ENCODE measurements around the gene TRIM65. TPM values are rescaled to one million over a fixed set of nuclear protein-coding genes. Genes with fewer than 3 reads are reported as not detected.
A peak's percentile ranks its signal among the peaks of the same experiment; 100 is the strongest.

The TRIM65 gene, protein sequence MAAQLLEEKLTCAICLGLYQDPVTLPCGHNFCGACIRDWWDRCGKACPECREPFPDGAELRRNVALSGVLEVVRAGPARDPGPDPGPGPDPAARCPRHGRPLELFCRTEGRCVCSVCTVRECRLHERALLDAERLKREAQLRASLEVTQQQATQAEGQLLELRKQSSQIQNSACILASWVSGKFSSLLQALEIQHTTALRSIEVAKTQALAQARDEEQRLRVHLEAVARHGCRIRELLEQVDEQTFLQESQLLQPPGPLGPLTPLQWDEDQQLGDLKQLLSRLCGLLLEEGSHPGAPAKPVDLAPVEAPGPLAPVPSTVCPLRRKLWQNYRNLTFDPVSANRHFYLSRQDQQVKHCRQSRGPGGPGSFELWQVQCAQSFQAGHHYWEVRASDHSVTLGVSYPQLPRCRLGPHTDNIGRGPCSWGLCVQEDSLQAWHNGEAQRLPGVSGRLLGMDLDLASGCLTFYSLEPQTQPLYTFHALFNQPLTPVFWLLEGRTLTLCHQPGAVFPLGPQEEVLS
- 10 to 100 TPM; 19.8 to 23.6 TPM for total RNA-seq
- 45.5 to 58.4 reads per million in 2 donors for total RNA-seq

DNA sequence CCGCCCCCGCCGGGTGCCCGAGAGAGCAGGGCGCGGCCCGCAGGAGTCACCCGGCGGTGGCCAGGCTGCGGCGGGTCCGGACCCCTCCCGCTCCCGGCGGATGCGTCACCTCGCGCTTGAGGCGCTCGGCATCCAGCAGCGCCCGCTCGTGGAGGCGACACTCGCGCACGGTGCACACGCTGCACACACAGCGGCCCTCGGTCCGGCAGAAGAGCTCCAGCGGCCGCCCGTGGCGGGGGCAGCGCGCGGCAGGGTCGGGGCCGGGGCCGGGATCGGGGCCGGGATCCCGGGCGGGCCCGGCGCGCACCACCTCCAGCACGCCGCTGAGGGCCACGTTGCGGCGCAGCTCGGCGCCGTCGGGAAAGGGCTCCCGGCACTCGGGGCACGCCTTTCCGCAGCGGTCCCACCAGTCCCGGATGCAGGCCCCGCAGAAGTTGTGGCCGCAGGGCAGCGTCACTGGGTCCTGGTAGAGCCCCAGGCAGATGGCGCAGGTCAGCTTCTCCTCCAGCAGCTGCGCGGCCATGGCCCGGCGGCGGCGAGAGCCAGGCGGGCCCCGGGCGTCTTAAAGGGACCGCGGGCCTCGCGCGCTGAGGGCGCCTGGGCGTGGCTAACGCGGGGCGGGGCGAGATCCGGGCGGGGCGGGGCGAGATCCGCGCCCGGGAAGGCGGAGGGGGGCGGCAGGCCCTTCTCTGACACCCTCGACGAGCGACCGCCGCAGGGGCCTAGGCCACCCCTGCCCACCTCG is at the start of gene TRIM65:
Gene TRIM65, minus strand, starts transcription at position 537 of the 745 bp plus-strand sequence. Its CDS starts 14 bp downstream, at position 523.
- ATAC-seq (peak; percentile 87), DNase-seq (peak; percentile 62 to 72 (median 70))
- Mint-ChIP-seq H3K36me3 (ENCODE audit: low read depth) (no peaks in the 10 kb centered on the region), H3K27me3 (no peaks in the 10 kb centered on the region), H3K27ac (peak within 1 kb of the TSS; percentile 88), H3K4me3 (peak within 1 kb of the TSS; percentile 89), H3K4me1 (peaks cover 21% of the 10 kb centered on the region)
- no peaks in the 10 kb centered on the region for H3K9me3 ChIP-seq (ENCODE audit: control insufficient read depth, low read length, poor library complexity, severe bottlenecking)

DNA sequence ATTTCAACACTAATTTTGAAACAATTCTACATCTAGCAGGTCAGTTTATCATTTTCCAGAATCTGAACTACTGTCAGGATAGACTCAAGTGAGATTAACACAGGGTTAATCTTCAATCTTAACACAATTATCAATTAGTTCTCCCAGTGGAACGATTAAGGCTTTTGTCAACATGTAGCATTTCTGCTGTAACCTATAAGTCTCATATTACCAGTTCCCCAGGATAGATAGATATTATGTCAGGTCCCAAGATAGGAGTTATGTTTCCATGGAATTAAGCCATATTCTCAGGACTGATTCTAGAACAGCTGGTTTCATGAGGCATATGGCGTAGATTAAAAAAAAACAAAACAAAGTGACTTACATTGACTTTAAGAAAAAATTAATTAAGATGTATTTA is 48.5 kb upstream of the TRIM65 start:
- no peaks in the 10 kb centered on the region for H3K27me3 Mint-ChIP-seq

DNA sequence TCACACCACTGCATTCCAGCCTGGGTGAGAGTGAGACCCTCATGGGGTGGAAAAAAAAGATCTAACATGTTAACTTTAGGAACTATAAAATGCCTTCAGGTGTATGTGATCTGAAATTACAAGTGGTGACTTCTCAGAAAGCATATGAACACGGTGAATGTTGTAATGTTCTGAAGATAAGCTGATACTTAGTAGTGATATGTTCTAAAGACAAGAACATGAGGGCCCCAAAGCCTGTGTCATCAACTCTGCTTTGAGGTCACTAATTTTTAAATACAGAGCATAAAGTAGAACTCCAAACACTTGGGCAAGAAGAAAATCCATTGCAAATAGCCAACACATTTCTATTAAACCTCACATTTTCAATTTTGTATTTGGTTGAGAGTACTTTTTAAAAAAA is 46.7 kb upstream of the TRIM65 start:
- Mint-ChIP-seq H3K4me1 (peaks cover 9% of the 10 kb centered on the region), H3K4me3 (no peak overlapping the region), H3K27me3 (no peaks in the 10 kb centered on the region), H3K36me3 (ENCODE audit: low read depth) (no peaks in the 10 kb centered on the region), H3K27ac (no peak overlapping the region)
- DNase-seq, result no peak
- ATAC-seq, result no peak
- H3K9me3 ChIP-seq (ENCODE audit: control insufficient read depth, low read length, poor library complexity, severe bottlenecking), result no peaks in the 10 kb centered on the region

More for the DNA sequence above, 48.5 kb upstream of the TRIM65 start:
- H3K4me3 Mint-ChIP-seq, result no peak overlapping the region
- H3K36me3 Mint-ChIP-seq (ENCODE audit: low read depth), result peaks cover 3% of the 10 kb centered on the region
- no peak for DNase-seq
- peaks cover 8% of the 10 kb centered on the region for H3K4me1 Mint-ChIP-seq
- no peaks in the 10 kb centered on the region for H3K9me3 ChIP-seq (ENCODE audit: control insufficient read depth, low read length, poor library complexity, severe bottlenecking)
- no peak overlapping the region for H3K27ac Mint-ChIP-seq
- ATAC-seq, result no peak

DNA sequence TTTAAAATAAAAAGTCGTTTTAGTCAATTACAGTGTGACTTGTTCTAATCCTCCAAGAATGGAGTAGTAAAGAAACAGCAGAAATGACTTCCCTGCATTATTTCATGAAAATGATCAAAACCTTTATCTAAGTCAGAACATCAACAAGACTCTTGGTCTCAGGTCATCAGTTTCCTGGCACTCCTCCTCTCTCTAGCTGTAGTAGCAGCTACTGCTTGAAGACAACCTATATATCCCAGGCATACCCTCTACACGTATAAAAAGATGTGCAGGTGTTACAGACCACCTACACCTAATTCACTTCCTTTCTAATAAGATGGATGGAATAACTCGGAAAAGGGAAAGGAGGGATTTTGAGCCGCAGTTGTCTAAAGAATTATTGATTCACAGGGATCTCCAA is 45.7 kb upstream of the TRIM65 start:
- no peak for DNase-seq
- Mint-ChIP-seq H3K36me3 (ENCODE audit: low read depth) (no peaks in the 10 kb centered on the region), H3K27ac (no peak overlapping the region), H3K4me1 (peaks cover 12% of the 10 kb centered on the region), H3K4me3 (no peak overlapping the region), H3K27me3 (no peaks in the 10 kb centered on the region)
- no peaks in the 10 kb centered on the region for H3K9me3 ChIP-seq (ENCODE audit: control insufficient read depth, low read length, poor library complexity, severe bottlenecking)
- no peak for ATAC-seq

DNA sequence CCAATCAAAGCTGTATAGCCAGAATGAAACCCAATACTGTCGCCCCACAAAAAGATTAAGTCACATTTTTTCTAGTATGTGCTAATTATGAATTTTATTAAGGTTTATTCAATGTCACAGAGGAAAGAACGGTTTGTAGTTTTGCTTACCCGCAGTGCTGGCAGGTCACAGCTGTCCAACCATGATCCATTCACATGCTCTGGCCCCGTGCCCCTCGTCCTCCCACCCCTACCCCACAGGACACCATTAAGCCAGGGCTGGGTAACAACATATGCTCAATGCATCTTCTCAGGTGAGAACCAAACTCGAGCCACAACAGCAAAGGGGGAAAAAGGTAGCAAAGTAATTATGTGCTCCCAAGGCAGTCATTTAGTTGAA is 44.7 kb upstream of the TRIM65 start:
- Mint-ChIP-seq H3K4me3 (peak overlapping the region; percentile 88), H3K27ac (peak overlapping the region; percentile 76), H3K27me3 (no peaks in the 10 kb centered on the region), H3K36me3 (ENCODE audit: low read depth) (no peaks in the 10 kb centered on the region), H3K4me1 (peaks cover 12% of the 10 kb centered on the region)
- DNase-seq, result no peak
- no peaks in the 10 kb centered on the region for H3K9me3 ChIP-seq (ENCODE audit: control insufficient read depth, low read length, poor library complexity, severe bottlenecking)
- ATAC-seq, result no peak

DNA sequence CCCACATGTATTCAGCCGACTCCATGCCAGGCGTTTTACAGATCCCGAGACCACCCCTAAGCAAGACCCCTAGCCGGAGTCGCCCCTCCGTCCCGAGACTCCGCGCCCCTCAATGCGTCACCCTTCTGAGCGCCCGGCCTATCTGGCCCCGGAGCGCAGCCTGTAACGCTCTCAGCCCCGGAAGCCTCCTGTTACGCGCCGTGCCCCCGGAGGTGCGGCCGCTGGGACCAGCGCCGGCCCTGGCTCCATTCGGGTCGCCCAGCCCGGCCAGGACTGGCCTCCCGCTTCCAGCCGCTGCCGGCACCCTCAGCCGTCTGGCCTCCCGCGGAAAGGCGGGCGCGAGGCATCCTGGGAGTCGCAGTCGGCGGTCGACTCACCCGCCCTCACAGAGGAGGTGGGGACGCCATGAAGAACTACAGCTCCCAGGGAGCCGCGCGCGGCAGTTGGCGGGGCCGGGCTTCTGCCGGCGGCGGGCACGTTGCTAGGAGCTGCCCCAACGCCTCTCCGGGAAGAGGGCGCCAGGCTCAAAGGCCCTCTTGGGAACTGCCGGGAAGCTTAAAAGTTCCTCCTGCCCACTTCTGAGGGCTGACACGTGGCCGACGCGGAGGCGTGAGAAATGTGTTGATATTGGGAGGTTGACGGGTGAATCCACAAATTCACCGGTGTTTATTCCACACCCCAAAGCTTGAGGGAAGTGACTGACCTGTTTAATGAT is 44.1 kb upstream of the TRIM65 start, which contains the start of gene FBF1:
Gene FBF1, minus strand, starts transcription at position 316 of the 715 bp plus-strand sequence. CDS start 2,893 bp downstream, outside the sequence.
- H3K4me3 Mint-ChIP-seq, result peak within 1 kb of the TSS; percentile 88
- ATAC-seq, result peak; percentile 100
- no peaks in the 10 kb centered on the region for H3K9me3 ChIP-seq (ENCODE audit: control insufficient read depth, low read length, poor library complexity, severe bottlenecking)
- H3K27ac Mint-ChIP-seq, result peak within 1 kb of the TSS; percentile 76
- no peaks in the 10 kb centered on the region for H3K36me3 Mint-ChIP-seq (ENCODE audit: low read depth)
- peaks cover 12% of the 10 kb centered on the region for H3K4me1 Mint-ChIP-seq
- peak; percentile 81 to 85 (median 83) for DNase-seq
- no peaks in the 10 kb centered on the region for H3K27me3 Mint-ChIP-seq

DNA sequence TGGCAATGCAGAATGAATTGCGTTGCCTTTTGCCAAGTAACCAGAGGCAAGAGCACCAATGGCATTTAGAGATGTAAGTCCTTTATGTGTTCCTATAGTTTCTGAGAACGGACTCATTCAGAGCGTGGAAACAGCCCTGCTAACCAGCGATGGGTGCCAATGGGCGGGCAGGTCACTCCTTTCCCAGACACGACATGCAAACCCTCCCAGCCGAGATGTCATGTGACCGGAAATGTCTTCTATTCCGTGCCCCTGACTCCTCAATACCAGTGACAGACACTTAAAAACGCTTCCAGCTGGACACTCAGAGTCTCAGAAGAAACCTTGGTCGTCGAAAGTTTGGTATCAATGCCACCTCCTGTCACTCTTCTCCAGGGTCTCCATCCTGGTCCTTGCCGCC is 40.9 kb upstream of the TRIM65 start:
- ATAC-seq, result no peak
- no peak overlapping the region for H3K4me3 Mint-ChIP-seq
- H3K4me1 Mint-ChIP-seq, result peaks cover 12% of the 10 kb centered on the region
- no peak for DNase-seq
- no peaks in the 10 kb centered on the region for H3K27me3 Mint-ChIP-seq
- no peak overlapping the region for H3K27ac Mint-ChIP-seq
- no peaks in the 10 kb centered on the region for H3K36me3 Mint-ChIP-seq (ENCODE audit: low read depth)
- no peaks in the 10 kb centered on the region for H3K9me3 ChIP-seq (ENCODE audit: control insufficient read depth, low read length, poor library complexity, severe bottlenecking)

DNA sequence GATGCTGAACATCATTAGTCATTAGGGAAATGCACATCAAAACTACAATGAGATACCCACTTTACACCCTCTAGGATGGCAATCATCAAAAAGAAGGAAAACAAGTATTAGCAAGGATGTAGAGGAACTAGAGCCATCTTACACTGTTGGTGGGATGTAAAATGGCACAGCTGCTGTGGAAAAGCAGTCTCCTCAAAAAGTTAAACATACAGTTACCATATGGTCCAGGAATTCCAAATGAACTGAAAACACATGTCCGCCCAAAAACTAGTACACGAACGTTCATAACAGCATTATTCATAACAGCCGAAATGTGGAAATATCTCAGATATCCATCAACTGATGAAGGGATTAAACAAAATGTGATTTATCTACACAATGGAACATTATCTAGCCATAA is 37.1 kb upstream of the TRIM65 start:
- no peak for DNase-seq
- Mint-ChIP-seq H3K27me3 (no peaks in the 10 kb centered on the region), H3K27ac (no peak overlapping the region), H3K36me3 (ENCODE audit: low read depth) (no peaks in the 10 kb centered on the region), H3K4me3 (no peak overlapping the region), H3K4me1 (peaks cover 2% of the 10 kb centered on the region)
- no peaks in the 10 kb centered on the region for H3K9me3 ChIP-seq (ENCODE audit: control insufficient read depth, low read length, poor library complexity, severe bottlenecking)
- no peak for ATAC-seq

DNA sequence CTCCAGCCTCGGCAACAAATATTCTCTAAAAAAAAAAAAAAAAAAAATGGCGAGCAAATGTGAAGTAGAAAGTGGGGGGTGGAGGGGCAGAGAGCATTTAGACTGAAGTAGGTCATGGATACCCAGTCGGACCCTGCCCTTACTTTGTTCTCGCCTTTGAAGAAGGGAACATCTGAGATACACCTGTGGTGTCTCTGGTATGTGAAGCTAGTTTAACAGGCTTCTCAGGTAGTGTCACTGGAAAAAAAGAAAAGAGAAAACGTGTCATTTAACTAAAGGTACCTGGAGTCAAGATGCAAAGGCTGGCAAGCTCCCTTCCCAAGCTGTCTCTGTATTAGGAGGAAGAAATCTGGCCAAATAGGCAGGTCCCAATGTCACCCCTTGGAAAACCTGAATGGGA is 36.1 kb upstream of the TRIM65 start:
- H3K27ac Mint-ChIP-seq, result no peak overlapping the region

DNA sequence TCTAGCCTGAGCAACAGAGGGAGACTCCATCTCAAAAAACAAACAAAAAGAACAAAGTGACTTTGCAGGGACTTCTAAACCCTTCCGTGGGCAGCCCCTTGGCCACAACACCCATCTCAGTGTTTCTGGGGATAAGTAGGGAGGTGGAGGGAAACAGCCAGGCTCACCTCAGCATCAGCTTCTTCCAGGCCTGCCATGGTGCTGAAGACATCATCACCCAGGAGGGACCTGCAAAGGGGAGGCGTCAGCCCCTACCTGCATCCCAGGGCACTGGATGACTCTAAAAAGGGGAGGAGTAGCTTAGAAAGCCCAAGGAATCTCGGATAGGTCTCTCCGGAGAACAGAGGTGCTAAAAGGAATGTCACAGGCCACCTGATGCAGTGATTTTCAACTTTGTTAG is 34.3 kb upstream of the TRIM65 start:
- Mint-ChIP-seq H3K27me3 (no peaks in the 10 kb centered on the region), H3K4me1 (peaks cover 2% of the 10 kb centered on the region), H3K4me3 (no peak overlapping the region), H3K36me3 (ENCODE audit: low read depth) (no peaks in the 10 kb centered on the region), H3K27ac (no peak overlapping the region)
- H3K9me3 ChIP-seq (ENCODE audit: control insufficient read depth, low read length, poor library complexity, severe bottlenecking), result no peaks in the 10 kb centered on the region
- DNase-seq (no peak), ATAC-seq (no peak)

More for the DNA sequence above, 36.1 kb upstream of the TRIM65 start:
- Mint-ChIP-seq H3K4me1 (peaks cover 2% of the 10 kb centered on the region), H3K27me3 (no peaks in the 10 kb centered on the region), H3K36me3 (ENCODE audit: low read depth) (no peaks in the 10 kb centered on the region), H3K4me3 (no peak overlapping the region)
- ATAC-seq (no peak), DNase-seq (no peak)
- H3K9me3 ChIP-seq (ENCODE audit: control insufficient read depth, low read length, poor library complexity, severe bottlenecking), result no peaks in the 10 kb centered on the region

DNA sequence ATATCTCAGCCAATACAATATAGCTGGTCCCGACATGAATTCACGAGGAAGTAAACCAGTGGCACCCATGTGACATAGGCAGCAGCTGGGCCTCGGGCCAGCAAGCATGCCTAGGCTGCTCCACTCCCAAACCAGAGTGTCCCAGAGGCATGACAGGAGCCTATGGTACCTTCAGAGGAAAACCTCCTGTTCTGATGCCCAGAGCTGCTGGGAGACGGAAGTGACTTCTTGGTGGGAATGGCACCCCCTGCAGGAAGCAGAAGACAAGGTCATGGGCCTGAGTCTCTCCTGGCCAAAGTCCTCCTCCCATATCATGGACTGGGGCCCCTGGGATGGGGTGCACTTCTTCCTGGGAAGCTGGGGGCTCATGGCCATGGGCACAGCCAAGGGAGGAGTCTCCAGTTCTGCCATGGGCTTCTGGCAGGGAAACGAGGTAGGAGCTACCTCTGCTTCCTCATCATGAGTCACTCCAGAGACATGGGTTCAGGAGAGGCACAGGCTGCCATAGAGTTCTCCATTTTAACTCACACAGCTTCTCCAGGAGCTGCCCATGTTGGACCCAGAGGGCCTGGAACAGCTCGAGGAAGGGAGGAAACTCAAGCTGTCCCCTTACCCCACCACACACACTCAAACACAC is 30.7 kb upstream of the TRIM65 start:
- DNase-seq (no peak), ATAC-seq (no peak)
- Mint-ChIP-seq H3K27me3 (no peaks in the 10 kb centered on the region), H3K27ac (no peak overlapping the region), H3K4me1 (peaks cover 2% of the 10 kb centered on the region), H3K4me3 (no peak overlapping the region), H3K36me3 (ENCODE audit: low read depth) (no peaks in the 10 kb centered on the region)
- H3K9me3 ChIP-seq (ENCODE audit: control insufficient read depth, low read length, poor library complexity, severe bottlenecking), result no peaks in the 10 kb centered on the region

DNA sequence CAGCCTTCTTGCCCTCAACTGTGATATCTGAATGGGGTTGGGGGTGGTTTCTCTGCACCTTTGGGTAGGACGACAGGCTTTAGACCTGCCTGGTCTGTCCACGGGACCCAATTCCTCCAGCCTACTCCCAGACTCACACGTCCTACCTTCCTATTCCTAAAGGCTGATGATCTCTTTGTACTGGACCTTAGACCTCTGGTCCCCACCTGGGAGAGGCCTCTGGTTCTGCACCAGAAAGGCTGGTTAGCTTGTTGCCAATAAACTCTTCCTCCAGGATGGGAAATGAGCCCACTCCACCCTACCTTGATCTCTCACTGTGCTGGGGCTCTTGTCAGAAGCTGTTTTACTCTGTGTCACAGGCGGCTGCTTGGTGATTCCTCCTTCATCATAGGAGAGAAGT is 29.7 kb upstream of the TRIM65 start:
- ATAC-seq (no peak), DNase-seq (no peak)
- Mint-ChIP-seq H3K36me3 (ENCODE audit: low read depth) (no peaks in the 10 kb centered on the region), H3K4me3 (no peak overlapping the region), H3K27me3 (no peaks in the 10 kb centered on the region), H3K4me1 (peaks cover 2% of the 10 kb centered on the region), H3K27ac (no peak overlapping the region)
- no peaks in the 10 kb centered on the region for H3K9me3 ChIP-seq (ENCODE audit: control insufficient read depth, low read length, poor library complexity, severe bottlenecking)

Measured in T-helper 17 cell (primary cell).